ENCODE results near the gene SCN3A. TPM values are rescaled to one million over a fixed set of nuclear protein-coding genes. Genes with fewer than 3 reads are reported as not detected.

The SCN3A gene
- total RNA-seq, 6 donors from 2014 or later = under 0.01 to 7.3 (median 0.78) TPM

GRCh38 chr2:165161510-165161909, 42.3 kb downstream of the SCN3A start:
- Histone ChIP-seq H3K4me3 (no peak overlapping the region), H3K27me3 (no peaks in the 10 kb centered on the region), H3K27ac (no peak overlapping the region), H3K4me1 (no peaks in the 10 kb centered on the region), H3K36me3 (no peaks in the 10 kb centered on the region), H3K9me3 (no peaks in the 10 kb centered on the region)
- TF ChIP-seq POLR2A (IDR thresholded peaks at IDR 0.05) = no peak
- TF ChIP-seq EP300 (IDR thresholded peaks at IDR 0.05) = no peak
- no peak for TF ChIP-seq POLR2AphosphoS5 (IDR thresholded peaks at IDR 0.05)
- no peak for TF ChIP-seq CTCF (IDR thresholded peaks at IDR 0.05)
- ATAC-seq (ENCODE audit: low FRiP score in 2 of 2) (no peak), DNase-seq (no peak)
- 0 to 67% methylated on average over 2 of the region's 2 CpGs for WGBS, 2 donors

GRCh38 chr2:165157160-165157559, 46.7 kb downstream of the SCN3A start:
- H3K27me3 ChIP-seq = no peaks in the 10 kb centered on the region
- no peak for TF ChIP-seq POLR2A (IDR thresholded peaks at IDR 0.05)
- TF ChIP-seq EP300 (IDR thresholded peaks at IDR 0.05) = no peak
- no peak for TF ChIP-seq POLR2AphosphoS5 (IDR thresholded peaks at IDR 0.05)
- no peak for TF ChIP-seq CTCF (IDR thresholded peaks at IDR 0.05)
- 90 to 99% methylated on average over 4 of the region's 4 CpGs for WGBS, 2 donors
- H3K36me3 ChIP-seq = no peaks in the 10 kb centered on the region
- no peak overlapping the region for H3K4me3 ChIP-seq
- ATAC-seq (ENCODE audit: low FRiP score in 2 of 2) (no peak), DNase-seq (no peak)
- no peaks in the 10 kb centered on the region for H3K9me3 ChIP-seq
- H3K4me1 ChIP-seq = no peaks in the 10 kb centered on the region
- H3K27ac ChIP-seq = no peak overlapping the region

- Histone ChIP-seq H3K27ac (no peak overlapping the region), H3K36me3 (no peaks in the 10 kb centered on the region), H3K4me3 (no peak overlapping the region), H3K9me3 (no peaks in the 10 kb centered on the region), H3K27me3 (no peaks in the 10 kb centered on the region), H3K4me1 (no peaks in the 10 kb centered on the region)
- TF ChIP-seq CTCF (IDR thresholded peaks at IDR 0.05) = no peak
- no peak for TF ChIP-seq EP300 (IDR thresholded peaks at IDR 0.05)
- no peak for TF ChIP-seq POLR2A (IDR thresholded peaks at IDR 0.05)
- no peak for TF ChIP-seq POLR2AphosphoS5 (IDR thresholded peaks at IDR 0.05)
- DNase-seq (no peak), ATAC-seq (ENCODE audit: low FRiP score in 2 of 2) (no peak)
- 89 to 90% methylated on average over 2 of the region's 2 CpGs for WGBS, 2 donors
Observed at GRCh38 chr2:165155152-165155551, 48.7 kb downstream of the SCN3A start.

GRCh38 chr2:165149439-165149838, 54.4 kb downstream of the SCN3A start:
- Histone ChIP-seq H3K36me3 (no peaks in the 10 kb centered on the region), H3K27ac (no peak overlapping the region), H3K27me3 (no peaks in the 10 kb centered on the region), H3K4me3 (no peak overlapping the region), H3K4me1 (no peaks in the 10 kb centered on the region), H3K9me3 (no peaks in the 10 kb centered on the region)
- WGBS, 2 donors = 51 to 63% methylated on average over 5 of the region's 5 CpGs
- TF ChIP-seq POLR2A (IDR thresholded peaks at IDR 0.05) (no peak), EP300 (IDR thresholded peaks at IDR 0.05) (no peak), POLR2AphosphoS5 (IDR thresholded peaks at IDR 0.05) (no peak), CTCF (IDR thresholded peaks at IDR 0.05) (no peak)
- ATAC-seq (ENCODE audit: low FRiP score in 2 of 2) = no peak
- peak in 1 of 2 donors; percentile 20 for DNase-seq

- Histone ChIP-seq H3K27ac (no peak overlapping the region), H3K4me1 (no peaks in the 10 kb centered on the region), H3K9me3 (no peaks in the 10 kb centered on the region), H3K27me3 (no peaks in the 10 kb centered on the region), H3K4me3 (no peak overlapping the region), H3K36me3 (no peaks in the 10 kb centered on the region)
- DNase-seq (no peak), ATAC-seq (ENCODE audit: low FRiP score in 2 of 2) (no peak)
- WGBS, 2 donors = 12 to 14% methylated on average over 4 of the region's 4 CpGs
- TF ChIP-seq POLR2A (IDR thresholded peaks at IDR 0.05) (no peak), CTCF (IDR thresholded peaks at IDR 0.05) (no peak), EP300 (IDR thresholded peaks at IDR 0.05) (no peak), POLR2AphosphoS5 (IDR thresholded peaks at IDR 0.05) (no peak)
Observed at GRCh38 chr2:165147186-165148045, 56.4 kb downstream of the SCN3A start.
